CD4-positive, alpha-beta T cell treated with Interleukin-4 for 1 hour (primary cell): ENCODE results near the gene ANKRD34C.
A peak's percentile ranks its signal among the peaks of the same experiment; 100 is the strongest.

Experiments used
- DNase-seq, 2 donors: peaks; one replicate each; pipeline ENCODE4 v3.0.0-alpha.2; 2020 to 2022

The ANKRD34C gene

DNA sequence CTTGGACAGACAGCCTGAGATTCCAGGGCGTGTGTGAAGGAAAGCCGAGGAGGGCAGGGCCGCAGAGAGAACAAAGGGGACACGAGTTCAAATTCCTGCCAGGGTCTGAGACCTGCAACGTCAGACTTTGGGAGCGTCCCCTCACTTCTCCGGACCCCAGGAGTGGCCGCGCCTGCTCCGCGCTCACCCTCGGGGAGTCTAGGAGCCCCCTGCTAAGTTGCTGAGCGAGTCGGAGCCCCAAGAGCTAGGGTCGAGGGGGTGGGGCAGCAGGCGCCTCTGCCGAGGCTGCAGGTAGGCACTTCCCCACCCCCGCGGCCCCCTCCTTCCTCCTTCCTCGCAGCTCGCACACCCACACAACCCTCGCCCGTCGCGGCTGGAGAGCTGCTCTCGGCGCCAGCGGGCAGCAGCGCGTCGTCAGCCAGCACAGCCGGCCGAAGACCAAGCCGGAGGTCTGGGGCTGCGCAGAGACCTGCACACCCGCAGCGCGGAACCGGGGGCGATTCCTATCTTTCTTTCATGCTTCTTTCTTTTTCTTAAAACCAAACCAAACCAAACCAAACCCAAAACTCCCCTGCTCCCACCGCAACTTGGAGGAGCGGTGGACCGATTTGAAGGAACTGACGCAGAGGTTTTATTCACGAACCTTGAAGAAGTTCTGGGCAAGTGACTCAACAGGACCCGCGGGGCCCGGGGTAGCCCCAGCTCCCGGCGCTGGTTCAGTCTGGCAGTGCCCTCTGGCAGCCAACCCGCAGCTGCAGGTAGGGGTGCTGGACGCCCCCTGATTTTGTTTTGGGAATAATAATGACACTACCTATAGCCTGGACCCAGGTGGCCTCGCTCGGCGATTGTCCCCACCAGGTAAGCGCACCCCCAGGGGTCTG, at the start of gene ANKRD34C:
Gene ANKRD34C (plus strand): TSS at position 352 of the 881 bp plus-strand sequence. CDS start 10,563 bp downstream, outside the sequence.
- no peak for DNase-seq

DNA sequence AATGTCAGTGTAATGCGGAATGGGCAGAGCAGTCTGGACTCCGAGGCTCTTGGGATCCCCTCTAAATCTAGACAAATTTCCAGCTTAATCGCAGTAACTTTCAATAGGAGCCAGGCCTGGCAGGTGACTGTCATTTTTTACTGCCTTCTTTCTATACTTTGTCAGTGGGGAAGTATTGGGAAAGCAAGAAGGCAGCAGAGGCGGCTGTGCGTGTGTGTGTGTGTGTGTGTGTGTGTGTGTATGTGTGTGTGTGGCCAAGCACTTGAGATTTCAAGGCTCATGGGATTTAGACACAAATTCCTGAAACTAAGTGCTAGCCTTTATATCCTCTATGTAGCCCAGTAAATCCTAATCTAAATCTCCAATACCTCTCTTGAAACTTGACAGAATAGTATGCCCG, 49.3 kb upstream of the ANKRD34C start:
- DNase-seq, result no peak

DNA sequence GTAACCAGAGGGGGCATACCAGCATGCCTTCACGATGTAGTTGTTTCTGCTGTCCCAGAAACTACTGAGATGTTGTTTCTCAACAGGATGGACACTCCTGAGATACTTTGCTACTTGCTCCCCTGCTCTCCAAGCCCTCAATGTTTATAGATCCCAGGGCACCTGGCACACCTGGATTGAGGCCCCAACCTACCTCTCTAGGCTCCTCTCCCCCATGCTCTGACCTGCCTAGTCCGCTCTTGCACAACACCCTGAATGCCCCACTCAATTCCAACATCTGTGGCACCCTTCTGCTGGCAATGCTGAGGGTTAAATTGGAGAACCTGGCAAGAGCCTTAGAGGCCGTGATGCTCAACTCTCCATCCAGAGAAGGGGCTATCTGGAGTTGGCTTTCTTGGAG, 42.5 kb upstream of the ANKRD34C start:
- no peak for DNase-seq

DNA sequence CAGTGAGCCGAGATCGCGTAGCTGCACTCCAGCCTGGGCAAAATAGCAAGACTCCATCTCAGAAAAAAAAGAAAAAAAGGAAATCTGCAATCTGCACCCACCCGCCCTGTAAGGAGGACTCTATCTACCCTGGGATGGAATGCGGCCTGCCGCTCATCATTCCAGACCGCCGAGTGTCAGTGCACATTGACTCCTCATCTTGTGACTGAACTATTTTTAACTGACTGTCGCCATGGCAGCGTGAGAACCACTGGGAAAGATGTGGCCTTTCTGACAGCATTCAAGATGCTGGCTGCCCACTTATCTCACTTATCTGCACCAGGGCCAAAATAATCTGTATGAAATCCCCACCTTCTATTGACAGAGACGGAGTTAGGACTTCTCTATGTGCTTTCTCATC, 38.8 kb upstream of the ANKRD34C start:
- no peak for DNase-seq

DNA sequence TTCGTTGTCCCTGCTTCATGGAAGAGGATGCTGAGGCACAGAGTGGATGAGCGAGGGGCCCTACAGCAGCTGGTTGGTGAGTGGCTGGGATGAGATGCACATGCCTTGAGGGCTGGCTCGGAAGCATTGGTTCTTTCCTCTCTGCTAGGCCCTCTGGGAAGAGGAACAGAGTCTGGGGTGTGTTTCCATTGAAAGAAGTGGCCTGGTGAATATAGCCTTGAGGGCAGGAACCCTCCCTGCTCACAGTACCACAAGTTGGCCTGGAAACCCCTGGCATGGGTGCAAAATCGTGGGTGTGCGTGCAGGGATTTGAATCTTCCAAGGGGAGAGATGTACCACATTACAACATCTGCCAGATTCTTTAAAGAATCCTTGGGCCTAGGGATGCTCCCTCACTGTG, 37.6 kb upstream of the ANKRD34C start:
- no peak for DNase-seq

DNA sequence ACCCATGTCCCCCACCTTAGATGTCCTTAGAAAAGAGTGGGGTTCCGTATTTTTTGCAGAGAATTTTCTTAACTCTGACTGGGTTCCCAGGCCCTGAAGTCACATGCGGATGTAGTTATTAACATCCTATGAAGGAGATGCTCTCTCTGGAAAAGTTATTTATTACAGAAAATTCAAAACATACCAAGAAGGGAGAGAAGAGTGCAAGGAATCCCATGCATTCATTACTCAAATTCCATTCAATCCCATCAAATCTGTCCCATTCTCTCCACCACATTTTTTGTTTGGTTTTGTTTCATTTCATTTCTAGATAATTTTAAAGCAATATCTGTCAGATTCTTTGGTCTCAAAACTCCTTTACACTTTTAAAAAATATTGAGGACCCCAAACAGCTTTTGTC, 34.3 kb upstream of the ANKRD34C start:
- DNase-seq, result no peak

DNA sequence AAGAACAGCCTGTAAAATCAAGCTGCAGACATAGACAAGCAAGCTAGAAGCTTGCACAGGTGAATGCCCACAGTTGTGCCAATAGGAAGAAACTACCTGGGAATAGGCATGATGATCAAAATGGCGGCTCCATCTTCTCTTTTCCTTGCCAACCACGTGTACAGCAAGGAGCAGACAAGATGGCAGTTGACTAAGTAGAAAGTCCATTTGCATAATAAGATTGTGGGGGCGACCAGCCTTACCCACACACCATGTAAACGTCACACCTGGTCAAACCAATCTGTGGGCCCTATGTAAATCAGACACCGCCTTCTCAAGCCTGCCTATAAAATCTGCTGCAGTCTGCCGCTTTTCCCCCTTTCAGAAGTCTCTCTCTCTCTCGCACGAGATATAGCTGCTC, 25.1 kb upstream of the ANKRD34C start:
- DNase-seq, result no peak

DNA sequence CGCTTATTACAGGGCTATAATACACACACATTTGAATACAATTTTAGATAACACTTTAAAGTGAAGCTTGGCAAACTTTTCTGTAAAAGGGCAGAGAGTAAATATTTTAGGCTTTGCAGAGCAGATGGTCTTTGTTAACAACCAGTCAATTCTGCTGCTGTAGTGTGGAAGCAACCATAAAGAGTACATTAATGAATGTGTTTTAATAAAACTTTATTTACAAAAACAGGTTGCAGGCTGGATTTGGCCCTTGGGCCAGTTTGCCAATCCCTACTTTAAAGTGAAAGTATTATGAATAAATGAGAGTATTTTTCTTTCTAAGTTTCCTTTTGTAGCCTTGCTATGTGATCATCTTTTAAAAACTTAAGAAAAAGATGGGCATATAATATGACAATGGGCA, 20.7 kb upstream of the ANKRD34C start:
- DNase-seq, result no peak

DNA sequence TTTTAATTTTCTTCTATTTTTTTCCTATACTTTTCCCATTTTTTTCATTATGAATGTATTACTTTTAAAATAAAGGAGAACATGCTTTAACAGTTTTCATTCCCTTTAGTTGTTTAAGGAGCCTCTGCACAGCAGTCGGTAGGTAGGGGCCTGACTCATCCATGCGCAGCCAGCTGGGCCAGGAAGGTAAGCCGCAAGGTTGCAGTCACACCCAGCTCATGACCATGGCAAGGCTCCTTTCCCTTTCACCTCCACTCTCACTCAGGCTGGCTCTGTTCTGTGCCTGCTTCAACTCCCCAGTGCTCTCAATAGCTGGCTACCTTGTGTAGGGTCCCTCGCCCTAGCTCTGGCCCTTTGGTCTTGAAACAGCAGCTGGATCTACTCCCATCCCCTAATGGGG, 17.4 kb upstream of the ANKRD34C start:
- DNase-seq, result no peak

DNA sequence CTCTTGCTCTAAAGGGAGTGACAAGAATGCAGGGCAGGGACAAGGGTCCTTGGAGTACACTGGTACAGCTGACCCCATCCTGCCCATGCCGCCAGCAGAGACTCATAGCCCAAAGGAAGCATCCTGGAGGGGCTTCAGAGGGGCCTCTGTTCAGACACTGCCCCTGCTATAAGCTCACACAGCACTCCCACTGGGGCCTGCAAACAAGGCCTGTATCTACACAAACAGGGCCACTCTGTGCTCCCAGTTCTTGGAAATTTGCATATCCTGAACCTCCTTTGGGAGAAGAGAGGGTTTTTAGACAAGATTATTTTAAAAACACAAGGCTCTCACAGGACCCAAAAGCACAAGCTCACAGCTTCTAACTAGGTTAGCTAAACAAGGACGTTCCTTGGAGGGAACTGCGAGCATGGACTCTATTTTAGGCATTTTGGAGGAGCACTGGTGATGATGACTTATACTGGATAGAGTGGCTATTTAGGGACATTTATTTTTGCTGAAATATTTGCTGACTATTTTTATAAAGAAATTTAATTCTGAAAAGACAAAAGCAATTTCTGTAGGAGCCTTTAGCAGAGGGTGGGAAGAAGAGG, 16.4 kb upstream of the ANKRD34C start:
- DNase-seq, result no peak

DNA sequence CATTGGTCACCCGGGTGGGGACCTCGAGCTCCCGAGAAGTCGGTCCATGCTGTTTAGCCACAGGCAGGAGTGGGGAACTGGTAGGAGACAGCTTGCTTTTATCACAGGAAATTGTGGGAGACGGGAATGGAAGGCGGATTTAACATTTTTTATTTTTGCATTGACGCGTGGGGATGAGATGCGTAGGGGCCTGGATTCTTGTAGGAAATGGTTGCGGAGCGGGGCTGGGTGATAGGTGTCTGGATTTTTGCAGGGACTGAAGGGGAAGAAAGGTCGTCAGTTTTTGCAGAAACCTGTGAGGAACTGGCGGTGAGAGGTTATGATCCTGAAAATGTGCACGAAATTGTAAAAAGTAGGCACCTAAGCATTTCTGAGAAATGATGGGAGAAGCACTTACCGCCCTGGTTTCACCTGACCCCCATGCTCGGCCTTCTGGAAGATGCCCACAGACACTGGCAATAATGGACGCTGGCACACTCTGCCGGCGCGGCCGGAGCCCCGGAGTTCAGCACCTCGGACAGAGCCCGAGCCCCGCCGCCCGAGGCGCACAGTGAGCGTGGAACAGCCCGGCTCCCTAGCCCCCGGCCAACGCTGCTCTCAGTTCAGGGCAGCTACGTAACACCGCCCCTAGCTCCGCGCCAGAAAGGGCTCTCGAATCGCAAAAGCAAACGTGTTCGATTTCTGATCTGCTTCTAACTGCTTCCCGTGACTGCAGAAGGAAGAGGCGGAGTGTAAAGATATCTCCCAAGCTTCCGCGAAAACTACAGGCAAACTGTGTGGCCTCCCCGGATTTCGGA, 928 bp downstream of the ANKRD34C start:
- DNase-seq, result no peak

DNA sequence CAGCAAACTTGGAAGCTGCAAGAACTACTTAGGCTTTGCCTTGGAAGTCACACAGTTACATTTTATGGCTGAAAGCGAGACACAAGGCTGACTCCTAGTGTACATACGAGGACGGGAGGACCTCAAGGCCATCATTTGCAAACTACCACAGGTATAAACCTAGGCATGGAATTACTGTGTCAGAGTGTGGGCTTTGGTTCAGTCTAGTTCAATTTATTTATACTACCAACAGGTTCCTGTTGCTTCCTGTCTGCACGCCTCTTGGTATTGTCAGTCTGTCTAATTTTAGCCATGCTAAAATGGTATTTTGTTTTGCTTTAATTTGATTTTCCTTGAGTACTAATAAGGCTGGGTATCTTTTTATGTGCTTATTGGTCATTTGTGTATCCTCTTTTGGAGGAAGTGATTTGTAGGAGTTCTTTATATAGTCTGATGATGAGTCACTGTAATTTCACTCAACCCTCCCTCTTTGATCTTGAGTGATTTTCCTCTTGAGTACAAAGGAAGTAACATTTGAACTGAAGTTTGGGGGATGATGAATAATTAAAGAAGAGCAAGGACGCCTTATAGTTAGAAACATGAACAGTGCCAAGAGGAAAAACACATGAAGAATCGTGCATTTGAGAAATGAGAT, 8.2 kb downstream of the ANKRD34C start:
- DNase-seq, result no peak

DNA sequence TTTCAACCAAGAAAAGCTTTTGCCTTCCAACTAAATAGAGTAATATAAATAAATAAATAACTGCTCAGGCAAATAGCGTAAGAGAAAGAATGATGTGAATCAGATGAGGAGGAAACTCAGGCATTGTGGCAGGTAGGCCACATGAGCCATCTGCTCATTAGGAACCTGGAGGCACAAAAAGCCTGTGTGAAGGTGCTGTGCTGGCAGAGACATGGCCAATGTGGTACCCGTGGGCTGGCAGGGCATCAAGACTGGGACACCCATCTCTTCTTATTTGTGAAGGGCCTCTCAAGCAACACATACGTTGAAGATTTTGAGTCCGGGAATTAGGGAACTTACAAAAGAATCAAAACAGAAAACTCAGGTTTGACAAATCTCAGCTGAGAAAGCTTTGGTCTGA, 9.5 kb downstream of the ANKRD34C start:
- no peak for DNase-seq

DNA sequence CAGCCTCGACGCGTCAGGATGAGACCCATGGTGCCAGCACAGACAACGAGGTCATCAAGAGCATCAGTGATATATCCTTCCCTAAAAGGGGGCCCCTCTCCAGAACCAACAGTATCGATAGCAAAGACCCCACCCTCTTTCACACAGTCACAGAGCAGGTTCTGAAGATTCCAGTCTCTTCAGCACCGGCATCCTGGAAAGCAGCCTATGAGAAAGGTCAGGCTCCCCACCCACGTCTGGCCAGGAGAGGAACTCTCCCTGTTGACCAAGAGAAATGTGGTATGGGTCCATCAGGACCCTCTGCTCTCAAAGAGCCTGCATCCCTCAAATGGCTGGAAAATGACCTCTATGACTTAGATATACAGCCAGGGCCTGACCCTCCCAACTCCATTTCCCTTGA, 11.6 kb downstream of the ANKRD34C start:
- DNase-seq, result no peak

DNA sequence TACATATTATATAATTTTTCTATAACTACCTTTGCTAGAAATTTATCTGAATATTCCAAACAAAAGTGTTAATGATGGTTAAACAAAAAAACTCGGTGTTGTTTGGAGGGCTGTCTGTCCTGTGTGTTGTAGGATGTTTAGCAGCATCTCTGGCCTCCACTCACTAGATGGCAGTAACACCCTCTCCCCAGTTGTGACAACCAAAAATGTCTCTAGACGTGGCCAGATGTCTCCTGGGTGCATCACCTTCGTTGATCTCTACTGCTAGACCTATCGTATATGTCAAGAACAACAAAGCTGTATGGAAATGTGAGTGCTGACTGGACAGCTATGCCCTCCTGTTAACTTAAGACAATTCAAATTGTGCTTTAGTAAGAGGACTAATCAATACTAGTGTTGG, 14.1 kb downstream of the ANKRD34C start:
- DNase-seq, result no peak

DNA sequence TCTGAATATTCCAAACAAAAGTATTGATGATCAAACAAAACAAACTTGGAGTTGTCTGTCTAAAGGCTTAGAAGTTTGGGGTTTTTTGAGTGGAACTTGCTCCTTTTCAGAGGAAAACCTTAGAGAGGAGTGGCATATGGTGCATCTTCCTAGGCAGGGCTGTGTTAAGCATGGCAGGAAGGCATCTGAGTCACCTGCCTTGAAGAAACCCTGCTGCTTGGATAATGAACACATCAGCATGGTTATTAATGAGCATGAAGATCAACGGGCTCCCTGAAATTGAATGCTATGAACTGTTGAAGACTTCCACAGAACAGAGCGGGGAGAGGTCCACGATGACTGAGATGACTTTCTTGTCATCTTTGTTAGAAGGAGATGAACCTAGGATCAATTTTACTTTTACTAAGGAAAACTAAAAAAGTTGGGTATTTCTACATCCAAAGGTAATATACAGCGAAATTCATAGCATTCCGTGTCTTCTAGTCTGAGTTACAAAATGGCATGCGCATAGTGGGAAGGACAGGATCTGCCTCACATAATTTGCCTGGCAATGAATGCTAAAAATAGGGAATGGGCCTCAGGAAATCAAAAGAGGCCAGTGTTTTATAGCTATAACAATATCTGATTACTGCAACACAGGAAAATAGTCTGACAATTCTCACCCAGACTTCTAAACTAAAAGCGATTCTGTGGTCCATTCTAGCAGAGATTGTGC, 16.8 kb downstream of the ANKRD34C start:
- DNase-seq, result no peak

DNA sequence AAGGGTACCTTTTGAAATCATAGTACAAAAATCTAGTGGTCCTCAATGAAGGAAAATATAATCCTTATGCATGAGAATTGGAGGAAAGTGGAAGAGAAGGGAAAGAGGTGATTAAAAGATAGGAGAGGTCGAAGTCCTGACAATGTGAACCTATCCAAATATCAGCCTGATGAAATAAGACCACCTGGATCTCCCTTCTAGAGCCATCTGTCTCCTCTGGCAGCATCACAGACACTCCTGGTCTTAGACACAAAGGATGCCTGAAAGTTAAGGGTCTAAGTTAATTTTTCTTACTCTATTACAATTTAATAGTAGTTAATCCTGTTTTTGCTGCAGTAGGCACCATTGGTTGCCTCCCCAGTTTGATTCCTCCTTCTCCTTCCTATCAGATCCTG, 17.3 kb downstream of the ANKRD34C start:
- no peak for DNase-seq

DNA sequence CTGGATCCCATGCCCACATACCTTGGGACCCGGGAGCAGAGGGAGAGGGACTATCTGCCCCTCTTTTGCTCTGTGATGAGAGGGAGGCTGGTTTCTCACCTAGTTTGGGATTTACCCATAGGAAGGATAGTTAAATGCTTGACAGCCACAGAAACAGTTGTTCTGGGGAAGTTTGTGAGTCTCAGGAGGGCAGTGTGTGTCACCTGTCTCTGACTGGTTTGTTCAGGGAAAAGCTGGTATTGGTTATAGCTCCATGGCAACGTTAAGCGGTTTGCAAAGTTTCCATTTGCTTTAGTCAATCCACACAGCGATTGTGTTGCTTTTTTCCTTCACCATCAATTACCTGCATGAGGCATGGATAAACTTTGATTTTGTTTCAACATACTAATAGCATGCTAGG, 24.7 kb downstream of the ANKRD34C start:
- no peak for DNase-seq

DNA sequence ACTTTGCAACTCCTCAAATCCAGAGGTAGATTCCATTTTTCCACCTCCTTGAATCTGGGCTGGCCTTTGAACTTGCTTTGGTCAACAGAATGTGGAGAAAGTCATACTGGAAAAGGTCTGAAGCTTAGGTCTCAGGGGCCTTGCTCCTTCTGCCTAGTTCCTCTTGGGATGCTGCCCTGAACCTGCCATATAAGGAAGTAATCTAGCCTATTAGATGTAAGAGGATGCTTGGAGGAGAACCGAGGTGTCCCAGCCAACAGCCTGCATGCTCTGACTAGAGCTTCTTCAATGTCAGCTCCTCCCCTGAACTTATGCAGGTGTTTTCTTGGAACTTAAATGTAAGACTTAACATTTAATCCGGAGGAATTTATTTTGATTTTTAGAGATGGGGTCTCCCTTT, 26.4 kb downstream of the ANKRD34C start:
- no peak for DNase-seq

DNA sequence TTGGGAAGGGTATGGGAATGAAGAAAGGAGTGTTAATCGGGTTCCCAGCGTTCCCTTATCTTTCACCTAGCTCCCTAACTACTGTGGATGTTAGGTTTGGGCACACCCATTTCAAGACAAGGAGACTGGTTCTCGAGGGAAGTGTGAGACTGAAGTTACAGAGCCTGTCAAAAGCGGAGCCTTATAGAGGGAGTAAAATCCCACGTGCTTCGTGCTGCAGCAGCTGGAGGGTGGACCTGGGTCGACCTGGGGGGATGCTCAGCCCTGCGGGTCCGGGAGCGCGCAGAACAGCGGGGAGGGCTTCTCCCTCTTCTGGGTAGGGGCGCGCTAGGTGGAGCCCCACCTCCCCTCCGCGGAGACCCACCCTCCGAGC, 28.1 kb downstream of the ANKRD34C start:
- DNase-seq, result no peak

DNA sequence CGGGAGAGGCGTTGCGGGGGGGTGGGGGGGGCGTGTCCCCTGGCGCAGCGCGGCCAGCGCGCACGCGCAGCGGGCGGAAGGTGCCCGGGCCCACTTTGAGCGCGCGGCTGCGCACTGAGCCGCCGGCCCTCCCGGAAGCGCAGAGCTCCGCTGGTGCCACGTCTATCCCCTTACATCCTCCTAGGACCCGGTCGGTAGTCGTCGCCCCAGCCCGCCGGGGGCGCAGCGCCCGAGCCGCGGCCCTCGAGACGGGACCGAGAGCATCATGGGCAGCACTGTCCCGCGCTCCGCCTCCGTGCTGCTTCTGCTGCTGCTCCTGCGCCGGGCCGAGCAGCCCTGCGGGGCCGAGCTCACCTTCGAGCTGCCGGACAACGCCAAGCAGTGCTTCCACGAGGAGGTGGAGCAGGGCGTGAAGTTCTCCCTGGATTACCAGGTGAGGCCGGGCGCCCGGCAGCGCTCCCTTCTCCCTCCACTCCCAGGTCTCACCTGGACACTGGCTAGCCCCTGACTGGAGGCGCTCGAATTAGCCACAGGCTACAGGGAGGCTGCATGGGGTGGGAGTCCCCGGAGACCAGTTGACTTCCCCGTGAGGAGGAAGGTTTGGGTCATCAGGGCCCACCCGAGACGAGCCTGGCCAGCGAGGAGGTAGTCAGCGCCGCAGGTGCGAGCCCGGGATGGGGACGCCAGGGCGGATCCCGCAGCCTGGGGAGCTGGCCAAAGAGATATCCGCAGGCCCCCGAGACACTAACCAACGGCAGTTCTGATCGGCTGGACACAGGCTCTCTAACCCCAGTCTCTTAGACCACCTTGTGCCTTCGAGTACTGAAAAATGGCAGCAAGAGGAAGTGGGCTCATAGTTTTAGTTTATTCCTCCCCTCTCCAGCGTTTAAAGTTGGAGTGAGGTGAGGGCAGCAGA, 28.7 kb downstream of the ANKRD34C start, which contains the start of gene TMED3:
Gene TMED3 (plus strand): TSS at position 128 of the 916 bp plus-strand sequence. CDS start 138 bp downstream, at position 266.
- DNase-seq, result peak; percentile 86 to 90
